Fibroblast of skin of back (primary cell): ENCODE measurements around the gene MSX2. TPM values are rescaled to one million over a fixed set of nuclear protein-coding genes. Genes with fewer than 3 reads are reported as not detected.

Experiments used
- DNase-seq: peaks from one replicate; pipeline ENCODE4 v3.0.0-alpha.2; 2013
- polyA plus RNA-seq, 2 experiments: library from polyadenylated mRNA; unstranded; fragments of 120-200 nt; gene quantifications; one replicate each; pipeline ENCODE4 v1.2.1, GENCODE V29; 2013; ENCODE audit not compliant: insufficient read length in 2 of 2

Gene MSX2
- 7.6 TPM for polyA plus RNA-seq (2013, experiment 1 of 2; ENCODE audit: insufficient read length)
- 6.4 TPM for polyA plus RNA-seq (2013, experiment 2 of 2; ENCODE audit: insufficient read length)

GRCh38 chr5:174724484-174725260 lies at the start of gene MSX2:
Gene MSX2 (plus strand): TSS chr5:174724582. CDS start chr5:174724660, 78 bp downstream.
- DNase-seq: peak; percentile 92

- DNase-seq: no peak
These were observed 49.3 kb upstream of the MSX2 start for GRCh38 chr5:174675110-174675509.

- DNase-seq: no peak
These were observed 48.5 kb upstream of the MSX2 start for GRCh38 chr5:174675916-174676315.

- DNase-seq: no peak
These were observed 46.3 kb upstream of the MSX2 start for GRCh38 chr5:174678107-174678506.

- no peak for DNase-seq
These were observed 43.3 kb upstream of the MSX2 start for GRCh38 chr5:174680901-174681565.

GRCh38 chr5:174687503-174687902 lies 36.9 kb upstream of the MSX2 start:
- no peak for DNase-seq

- no peak for DNase-seq
These were observed 35.7 kb upstream of the MSX2 start for GRCh38 chr5:174688441-174689354.

GRCh38 chr5:174690271-174690670 lies 34.1 kb upstream of the MSX2 start:
- DNase-seq: no peak

- no peak for DNase-seq
These were observed 32.0 kb upstream of the MSX2 start for GRCh38 chr5:174692381-174692780.

- no peak for DNase-seq
These were observed 31.4 kb upstream of the MSX2 start for GRCh38 chr5:174692982-174693422.

GRCh38 chr5:174693697-174694385 lies 30.5 kb upstream of the MSX2 start:
- no peak for DNase-seq

- DNase-seq: no peak
These were observed 29.8 kb upstream of the MSX2 start for GRCh38 chr5:174694611-174695010.

- DNase-seq: no peak
These were observed 26.2 kb upstream of the MSX2 start for GRCh38 chr5:174698156-174698555.

- DNase-seq: no peak
These were observed 25.3 kb upstream of the MSX2 start for GRCh38 chr5:174699131-174699530.

GRCh38 chr5:174706997-174707572 lies 17.3 kb upstream of the MSX2 start:
- no peak for DNase-seq

GRCh38 chr5:174707671-174708070 lies 16.7 kb upstream of the MSX2 start:
- no peak for DNase-seq

GRCh38 chr5:174708476-174709207 lies 15.7 kb upstream of the MSX2 start:
- DNase-seq: no peak

GRCh38 chr5:174714751-174715150 lies 9.6 kb upstream of the MSX2 start:
- no peak for DNase-seq

- DNase-seq: no peak
These were observed 8.6 kb upstream of the MSX2 start for GRCh38 chr5:174715804-174716203.

- no peak for DNase-seq
These were observed 6.4 kb upstream of the MSX2 start for GRCh38 chr5:174717826-174718455.
